GM19463 (cell line): ENCODE results near the gene HIP1.
"Not testable (repeated sequence)": the region's sequence is repeated elsewhere in the genome, so short reads cannot be mapped to it uniquely, and the experiment has no call there.

Experiments used
- ATAC-seq: cut with Tn5 transposase; IDR thresholded peaks from one replicate; pipeline ENCODE4 v1.9.1; 2021; ENCODE audit warnings: mild to moderate bottlenecking, moderate library complexity; ENCODE audit not compliant: unreplicated experiment

The HIP1 gene

GRCh38 chr7:75717746-75718145, 21.0 kb downstream of the HIP1 start:
- not testable (repeated sequence) for ATAC-seq

- ATAC-seq, result no peak
These were observed 21.6 kb downstream of the HIP1 start for GRCh38 chr7:75716992-75717626.

GRCh38 chr7:75715864-75716263, 22.9 kb downstream of the HIP1 start:
- no peak for ATAC-seq

- no peak for ATAC-seq
These were observed 26.0 kb downstream of the HIP1 start for GRCh38 chr7:75712517-75713361.

- ATAC-seq, result no peak
These were observed 26.9 kb downstream of the HIP1 start for GRCh38 chr7:75711656-75712514.

- no peak for ATAC-seq
These were observed 27.7 kb downstream of the HIP1 start for GRCh38 chr7:75711076-75711475.

GRCh38 chr7:75704928-75705327, 33.8 kb downstream of the HIP1 start:
- ATAC-seq, result no peak

GRCh38 chr7:75702515-75702914, 36.2 kb downstream of the HIP1 start:
- no peak for ATAC-seq

GRCh38 chr7:75699993-75700392, 38.7 kb downstream of the HIP1 start:
- no peak for ATAC-seq

- ATAC-seq, result no peak
These were observed 40.4 kb downstream of the HIP1 start for GRCh38 chr7:75698358-75698757.

- no peak for ATAC-seq
These were observed 42.3 kb downstream of the HIP1 start for GRCh38 chr7:75696263-75697037.

GRCh38 chr7:75694638-75695399, 43.9 kb downstream of the HIP1 start:
- ATAC-seq, result no peak

- ATAC-seq, result not testable (repeated sequence)
These were observed 45.1 kb downstream of the HIP1 start for GRCh38 chr7:75693668-75694067.

- no peak for ATAC-seq
These were observed 46.8 kb downstream of the HIP1 start for GRCh38 chr7:75691793-75692543.

- ATAC-seq, result no peak
These were observed 48.6 kb downstream of the HIP1 start for GRCh38 chr7:75690121-75690523.

- no peak for ATAC-seq
These were observed 49.3 kb downstream of the HIP1 start for GRCh38 chr7:75689246-75690099.

- no peak for ATAC-seq
These were observed 50.3 kb downstream of the HIP1 start for GRCh38 chr7:75688200-75689136.
